BJ (cell line): ENCODE results near the gene PPP3CB. TPM values are rescaled to one million over a fixed set of nuclear protein-coding genes. Genes with fewer than 3 reads are reported as not detected.

Experiments used
- CTCF ChIA-PET: fragments of 350-600 bp; formaldehyde crosslinking; extraction: SDS; loops from one replicate; lab custom pipeline; 2021; ENCODE audit warnings: antibody characterized with exemption, inconsistent platforms; lab: Yijun Ruan, JAX
- POLR2A ChIA-PET: fragments of 300-600 bp; sonication (Branson Sonifier 250); formaldehyde crosslinking; extraction: SDS; loops from one replicate; lab custom pipeline; 2021; ENCODE audit warnings: antibody characterized with exemption; lab: Charles Lee
- DNase-seq: peaks from one replicate; pipeline ENCODE4 v3.0.0-alpha.2; 2011; ENCODE audit warnings: low read depth
- H3K27me3 ChIP-seq: 2 replicates; pipeline ENCODE4 v1.6.0; 2011; ENCODE audit warnings: low read length; ENCODE audit not compliant: control insufficient read depth, insufficient read depth
- H3K36me3 ChIP-seq: 2 replicates; pipeline ENCODE4 v1.5.1; 2011; ENCODE audit warnings: low read length; ENCODE audit not compliant: control insufficient read depth, insufficient read depth
- H3K4me3 ChIP-seq: 2 replicates; pipeline ENCODE4 v1.5.1; 2011; ENCODE audit warnings: low read depth, mild to moderate bottlenecking, control low read depth, low read length
- polyA plus RNA-seq: library from polyadenylated mRNA; depleted of rRNA; stranded (reverse); fragments of >200 nt; gene quantifications from 2 replicates; pipeline ENCODE4 v1.2.3, GENCODE V29; 2011
- TF ChIP-seq, protein P1 (sequence below): IDR thresholded peaks from 2 replicates; pipeline ENCODE4 v1.5.1; 2011; ENCODE audit warnings: low read depth, mild to moderate bottlenecking, control low read depth, inconsistent platforms, low read length, moderate library complexity; ENCODE audit not compliant: insufficient read depth

Gene PPP3CB
- polyA plus RNA-seq, 1 experiment, result 11.7 TPM

DNA sequence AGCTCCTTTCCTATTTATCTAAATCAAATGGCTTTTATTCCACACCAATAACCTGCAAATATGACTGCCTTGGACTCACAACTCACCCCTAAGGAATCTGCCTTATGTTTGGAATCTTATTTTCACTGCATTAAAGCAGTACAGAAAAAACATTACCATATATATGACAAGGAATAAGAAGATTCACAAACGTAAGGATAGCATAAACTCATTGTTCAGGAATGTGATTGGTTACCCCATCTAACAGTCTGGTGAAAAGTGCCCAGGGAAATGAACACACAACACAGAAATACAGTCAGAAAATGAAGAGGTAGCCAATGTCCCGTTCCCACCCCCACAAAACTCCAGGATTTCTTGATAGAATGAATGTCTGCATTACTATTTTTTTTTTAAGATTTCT lies 2.0 kb downstream of the PPP3CB start:
- no peaks in the 10 kb centered on the region for H3K27me3 ChIP-seq
- ChIA-PET CTCF (interaction anchor here (0.6 to 1.2 kb wide), 3 partner anchors 10 to 140 kb away, joined by 3 read pairs; no protein-coding TSS in a partner anchor), POLR2A (interaction anchor here (0.6 kb wide), 1 partner anchor 333 kb away, joined by 3 read pairs; no protein-coding TSS in a partner anchor)
- H3K36me3 ChIP-seq, result peaks cover 2% of the 10 kb centered on the region; the same call in 1 of the 2 replicates
- TF ChIP-seq, protein P1, sequence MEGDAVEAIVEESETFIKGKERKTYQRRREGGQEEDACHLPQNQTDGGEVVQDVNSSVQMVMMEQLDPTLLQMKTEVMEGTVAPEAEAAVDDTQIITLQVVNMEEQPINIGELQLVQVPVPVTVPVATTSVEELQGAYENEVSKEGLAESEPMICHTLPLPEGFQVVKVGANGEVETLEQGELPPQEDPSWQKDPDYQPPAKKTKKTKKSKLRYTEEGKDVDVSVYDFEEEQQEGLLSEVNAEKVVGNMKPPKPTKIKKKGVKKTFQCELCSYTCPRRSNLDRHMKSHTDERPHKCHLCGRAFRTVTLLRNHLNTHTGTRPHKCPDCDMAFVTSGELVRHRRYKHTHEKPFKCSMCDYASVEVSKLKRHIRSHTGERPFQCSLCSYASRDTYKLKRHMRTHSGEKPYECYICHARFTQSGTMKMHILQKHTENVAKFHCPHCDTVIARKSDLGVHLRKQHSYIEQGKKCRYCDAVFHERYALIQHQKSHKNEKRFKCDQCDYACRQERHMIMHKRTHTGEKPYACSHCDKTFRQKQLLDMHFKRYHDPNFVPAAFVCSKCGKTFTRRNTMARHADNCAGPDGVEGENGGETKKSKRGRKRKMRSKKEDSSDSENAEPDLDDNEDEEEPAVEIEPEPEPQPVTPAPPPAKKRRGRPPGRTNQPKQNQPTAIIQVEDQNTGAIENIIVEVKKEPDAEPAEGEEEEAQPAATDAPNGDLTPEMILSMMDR, result no peak
- DNase-seq, result no peak
- peak overlapping the region; percentile 15; the same call in 1 of the 2 replicates for H3K4me3 ChIP-seq

DNA sequence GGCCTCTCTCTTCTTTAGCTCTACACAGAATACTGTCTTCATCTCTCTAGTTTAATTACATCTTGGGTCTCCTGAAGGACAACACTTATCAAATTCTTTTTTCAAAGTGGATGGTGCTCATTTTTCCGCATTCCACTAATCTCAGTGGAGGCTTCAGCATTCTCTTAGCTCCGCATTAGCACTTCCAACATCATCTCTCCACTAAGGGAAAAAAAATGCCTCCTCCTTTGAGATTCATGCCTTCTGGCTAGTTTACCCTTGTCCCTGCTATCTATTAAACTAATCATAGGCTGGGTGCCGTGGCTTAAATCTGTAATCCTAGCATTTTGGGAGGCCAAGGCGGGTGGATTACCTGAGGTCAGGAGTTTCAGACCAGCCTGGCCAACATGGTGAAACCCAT lies 9.2 kb downstream of the PPP3CB start:
- CTCF ChIA-PET, result no interaction called here
- POLR2A ChIA-PET, result no interaction called here
- DNase-seq, result no peak

DNA sequence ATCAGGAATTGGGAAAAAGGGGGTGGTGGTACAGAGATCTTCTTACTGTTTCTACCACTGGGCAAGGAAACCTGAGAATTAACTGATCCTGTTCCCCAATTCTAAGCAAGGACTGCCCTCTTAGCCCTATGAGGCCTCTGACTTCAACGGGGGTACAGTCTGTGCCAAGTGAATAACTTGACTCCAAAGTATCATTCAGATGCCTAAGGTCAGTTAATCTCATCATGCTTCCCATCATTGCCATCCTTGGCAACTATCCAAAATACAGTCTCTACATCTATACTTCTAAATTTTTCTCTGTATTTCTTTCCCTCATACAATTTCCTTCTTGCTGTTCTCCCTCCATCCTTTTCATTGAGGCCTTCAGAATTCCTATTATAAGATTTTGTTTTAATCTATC lies 10.5 kb downstream of the PPP3CB start:
- CTCF ChIA-PET, result interaction anchor here (0.6 kb wide), 1 partner anchor 693 kb away, joined by 3 read pairs; no protein-coding TSS in a partner anchor
- Histone ChIP-seq H3K36me3 (no peaks in the 10 kb centered on the region), H3K27me3 (no peaks in the 10 kb centered on the region), H3K4me3 (no peak overlapping the region)
- TF ChIP-seq, protein P1, result no peak
- DNase-seq, result no peak
- POLR2A ChIA-PET, result no interaction called here

More for the DNA sequence above, 9.2 kb downstream of the PPP3CB start:
- TF ChIP-seq, protein P1, result no peak
- H3K27me3 ChIP-seq, result no peaks in the 10 kb centered on the region
- H3K36me3 ChIP-seq, result no peaks in the 10 kb centered on the region
- H3K4me3 ChIP-seq, result no peak overlapping the region

DNA sequence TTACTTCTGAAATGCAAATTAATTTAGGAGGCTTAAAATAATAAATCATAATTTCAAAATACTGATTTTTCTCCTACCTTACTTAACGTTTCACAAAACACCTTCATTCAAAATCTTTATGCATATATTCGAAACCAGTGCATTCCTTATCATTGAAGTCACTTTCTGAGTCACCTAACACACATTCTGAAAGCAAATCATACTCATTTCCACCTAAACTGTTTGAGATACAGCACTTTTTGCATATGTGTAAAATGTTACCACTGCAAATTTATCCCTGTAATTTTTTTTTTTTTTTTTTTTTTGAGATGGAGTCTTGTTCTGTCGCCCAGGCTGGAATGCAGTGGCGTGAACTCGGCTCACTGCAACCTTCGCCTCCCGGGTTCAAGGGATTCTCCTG lies 15.7 kb downstream of the PPP3CB start:
- ChIA-PET POLR2A (no interaction called here), CTCF (interaction anchor here (1.3 kb wide), 1 partner anchor 14 kb away, joined by 3 read pairs; no protein-coding TSS in a partner anchor)
- TF ChIP-seq, protein P1, result no peak
- Histone ChIP-seq H3K36me3 (peaks cover 2% of the 10 kb centered on the region; the same call in 1 of the 2 replicates), H3K4me3 (no peak overlapping the region), H3K27me3 (no peaks in the 10 kb centered on the region)
- DNase-seq, result no peak

DNA sequence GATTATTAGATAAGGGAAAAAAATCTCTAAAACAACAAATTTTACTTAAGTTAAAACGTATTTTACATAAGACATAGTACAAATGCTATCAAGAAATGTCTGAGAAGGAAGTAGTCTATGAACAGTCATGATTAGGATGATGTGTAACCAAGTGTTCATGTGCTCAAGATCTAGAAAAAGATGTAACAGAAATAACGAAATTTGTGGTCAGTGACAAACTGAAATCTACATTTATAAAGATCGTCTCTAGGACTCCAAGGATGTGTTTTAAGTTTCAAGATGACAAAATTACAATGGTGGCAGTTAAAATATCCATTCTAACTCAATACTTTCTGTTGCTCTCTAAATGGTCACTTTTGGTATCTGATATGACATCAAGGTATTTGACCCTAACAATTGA lies 17.2 kb downstream of the PPP3CB start:
- Histone ChIP-seq H3K27me3 (no peaks in the 10 kb centered on the region), H3K36me3 (peaks cover 2% of the 10 kb centered on the region; the same call in 1 of the 2 replicates), H3K4me3 (no peak overlapping the region)
- CTCF ChIA-PET, result no interaction called here
- POLR2A ChIA-PET, result no interaction called here
- TF ChIP-seq, protein P1, result no peak
- no peak for DNase-seq
